Stomach (tissue), 9 donors: ENCODE results near the gene LRIG3. TPM values are rescaled to one million over a fixed set of nuclear protein-coding genes. Genes with fewer than 3 reads are reported as not detected.
A peak's percentile ranks its signal among the peaks of the same experiment; 100 is the strongest.

ENCODE experiments used
- DNase-seq, 2 donors: peaks; one replicate each; pipeline versions ENCODE4 v3.0.0 to v3.0.0-alpha.2; 2013 to 2019
- H3K27ac ChIP-seq, 5 donors: fragments of 200-600 bp in 4 of 5; sonication (generic) in 4 of 5; one replicate each; pipeline ENCODE4 v1.5.1; 2013 to 2019; ENCODE audit warnings: mild to moderate bottlenecking in 1 of 5, moderate library complexity in 1 of 5
- H3K27me3 ChIP-seq, 3 donors: fragments of 200-600 bp; sonication (generic); one replicate each; pipeline ENCODE4 v1.5.1; 2017 to 2019; ENCODE audit warnings: mixed run types in 1 of 3
- H3K36me3 ChIP-seq, 4 donors: fragments of 200-600 bp; sonication (generic); 1 replicate in 3 of 4; 2 replicates in 1 of 4; pipeline ENCODE4 v1.5.1; 2016 to 2019
- H3K4me1 ChIP-seq, 4 donors: fragments of 200-600 bp; sonication (generic); one replicate each; pipeline ENCODE4 v1.5.1; 2016 to 2019
- H3K4me3 ChIP-seq, 4 donors: fragments of 200-600 bp; sonication (generic) in 3 of 4; one replicate each; pipeline ENCODE4 v1.5.1; 2016 to 2019; ENCODE audit warnings: mild to moderate bottlenecking in 1 of 4
- H3K9me3 ChIP-seq, 4 donors: fragments of 200-600 bp; sonication (generic); one replicate each; pipeline ENCODE4 v1.5.1; 2016 to 2019
- CTCF ChIP-seq, 7 experiments: fragments of 450-650 bp in 4 of 7; fragments of 200-600 bp in 3 of 7; sonication (generic) in 3 of 7; IDR thresholded peaks; one replicate each; pipeline ENCODE4 v1.5.1; 2016 to 2019; ENCODE audit warnings: antibody characterized with exemption in 7 of 7, control low read depth in 2 of 7, mild to moderate bottlenecking in 1 of 7
- EP300 ChIP-seq: sonication (generic); formaldehyde crosslinking; IDR thresholded peaks from one replicate; pipeline ENCODE4 v1.6.1; 2017; ENCODE audit warnings: antibody characterized with exemption
- POLR2A ChIP-seq, 4 donors: fragments of 450-650 bp; IDR thresholded peaks; one replicate each; pipeline ENCODE4 v1.6.1; 2016; ENCODE audit warnings: antibody characterized with exemption in 4 of 4, control low read depth in 2 of 4, mild to moderate bottlenecking in 1 of 4, moderate library complexity in 1 of 4
- POLR2AphosphoS5 ChIP-seq, 3 donors: sonication (generic); formaldehyde crosslinking; IDR thresholded peaks; one replicate each; pipeline ENCODE4 v1.6.1; 2016; ENCODE audit warnings: antibody characterized with exemption in 3 of 3
- WGBS, 5 donors: extraction: QIAGEN DNeasy Blood & Tissue Kit in 3 of 5; methylation state at CpG; one replicate each; pipeline versions ENCODE4 v1.1.5 to v1.1.7; 2013 to 2018; 5-methylcytosine and 5-hydroxymethylcytosine counted together
- intact Hi-C: fragments of 100-400 bp; cut with DNase I; formaldehyde crosslinking; loops from one replicate; pipeline ENCODE4 v1.15.1; 2023; ENCODE audit warnings: low total_unique reads
- polyA plus RNA-seq, 3 donors: library from polyadenylated mRNA; stranded (reverse); fragments of 200-250 nt; gene quantifications; one replicate each; pipeline ENCODE4 v1.2.3, GENCODE V29; 2013
- total RNA-seq, 5 donors: library from RNA; depleted of rRNA; stranded (reverse); fragments of >200 nt; gene quantifications; one replicate each; pipeline versions ENCODE4 v1.1.0 to v1.2.3, GENCODE V29; 2014 to 2016
- donor health status: healthy with polysubstance abuse.
- donor health status: Bipolar disorder and iron deficiency.
- donor health status: healthy.

The LRIG3 gene
- total and polyA plus RNA-seq, 8 donors: 4.8 to 330 (median 45.3) TPM

GRCh38 chr12:58924652-58925051 is 4.3 kb upstream of the LRIG3 start:
- no peaks in the 10 kb centered on the region for H3K36me3 ChIP-seq
- no peak overlapping the region for H3K4me3 ChIP-seq
- H3K27ac ChIP-seq: peak overlapping the region in 4 of 5 donors; percentile 21 to 76 (median 57)
- peaks cover 0 to 53% (median 4%) of the 10 kb centered on the region in 4 donors for H3K4me1 ChIP-seq
- 81 to 95% (median 87%) methylated on average over 1 of the region's 1 CpG for WGBS, 5 donors
- TF ChIP-seq POLR2AphosphoS5 (IDR thresholded peaks at IDR 0.05): no peak
- no peak for TF ChIP-seq CTCF (IDR thresholded peaks at IDR 0.05)
- no peak for TF ChIP-seq EP300
- no peak for TF ChIP-seq POLR2A (IDR thresholded peaks at IDR 0.05)
- DNase-seq: no peak
- intact Hi-C loops: no loop called here
- H3K27me3 ChIP-seq: peaks cover 0 to 9% (median 4%) of the 10 kb centered on the region in 3 donors
- H3K9me3 ChIP-seq: no peaks in the 10 kb centered on the region

GRCh38 chr12:58923781-58924180 is 3.5 kb upstream of the LRIG3 start:
- intact Hi-C loops: no loop called here
- Histone ChIP-seq H3K4me1 (peaks cover 0 to 53% (median 4%) of the 10 kb centered on the region in 4 donors), H3K27ac (peak overlapping the region in 2 of 5 donors; percentile 61 to 98), H3K36me3 (no peaks in the 10 kb centered on the region), H3K27me3 (peaks cover 0 to 12% (median 4%) of the 10 kb centered on the region in 3 donors), H3K9me3 (no peaks in the 10 kb centered on the region), H3K4me3 (no peak overlapping the region)
- 50 to 74% (median 62%) methylated on average over 4 of the region's 4 CpGs for WGBS, 5 donors
- no peak for DNase-seq
- TF ChIP-seq POLR2A (IDR thresholded peaks at IDR 0.05) (no peak), POLR2AphosphoS5 (IDR thresholded peaks at IDR 0.05) (no peak), CTCF (IDR thresholded peaks at IDR 0.05) (no peak), EP300 (no peak)

DNA sequence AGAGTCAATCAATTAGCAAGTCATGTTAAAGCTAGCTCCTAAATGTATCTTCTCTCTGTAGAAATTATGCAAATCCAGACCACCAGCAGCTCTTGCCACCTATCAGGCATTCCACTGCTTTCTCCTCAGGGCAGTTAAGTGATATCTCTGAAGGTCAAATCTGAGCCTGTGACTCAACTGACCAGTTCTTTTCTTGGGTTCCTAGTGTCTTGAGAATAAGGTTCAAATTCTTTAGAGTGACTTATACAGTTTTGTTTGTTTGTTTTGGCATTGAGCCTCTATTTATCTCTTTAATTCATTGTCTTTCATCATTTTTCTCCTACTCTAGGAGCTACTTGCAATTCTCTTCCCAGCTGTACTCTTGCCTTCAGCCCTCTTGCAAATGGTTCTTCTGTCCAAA is 2.5 kb upstream of the LRIG3 start:
- no peaks in the 10 kb centered on the region for H3K36me3 ChIP-seq
- H3K4me3 ChIP-seq: no peak overlapping the region
- H3K27ac ChIP-seq: peak overlapping the region in 4 of 5 donors; percentile 7 to 98 (median 44)
- peaks cover 0 to 12% (median 4%) of the 10 kb centered on the region in 3 donors for H3K27me3 ChIP-seq
- H3K9me3 ChIP-seq: no peaks in the 10 kb centered on the region
- peaks cover 0 to 53% (median 4%) of the 10 kb centered on the region in 4 donors for H3K4me1 ChIP-seq
- intact Hi-C loops: no loop called here
- TF ChIP-seq EP300 (no peak), CTCF (IDR thresholded peaks at IDR 0.05) (no peak), POLR2AphosphoS5 (IDR thresholded peaks at IDR 0.05) (no peak), POLR2A (IDR thresholded peaks at IDR 0.05) (no peak)
- DNase-seq: no peak

- DNase-seq: peak in 1 of 2 donors; percentile 66
- intact Hi-C loops: no loop called here
- Histone ChIP-seq H3K9me3 (no peaks in the 10 kb centered on the region), H3K27me3 (peaks cover 0 to 12% (median 4%) of the 10 kb centered on the region in 3 donors), H3K4me1 (peaks cover 0 to 43% (median 7%) of the 10 kb centered on the region in 4 donors), H3K4me3 (peak overlapping the region; percentile 79 to 87 (median 84)), H3K36me3 (no peaks in the 10 kb centered on the region), H3K27ac (peak overlapping the region; percentile 90 to 99 (median 97))
- whole genome bisulfite sequencing, 5 donors: 37 to 44% (median 39%) methylated on average over 15 of the region's 15 CpGs
- TF ChIP-seq POLR2A (IDR thresholded peaks at IDR 0.05) (no peak), CTCF (IDR thresholded peaks at IDR 0.05) (no peak), POLR2AphosphoS5 (IDR thresholded peaks at IDR 0.05) (no peak), EP300 (no peak)
These were observed 907 bp upstream of the LRIG3 start for GRCh38 chr12:58920961-58921861.
